ENCODE results near the gene COL18A1. TPM values are rescaled to one million over a fixed set of nuclear protein-coding genes. Genes with fewer than 3 reads are reported as not detected.

COL18A1 gene
- total and polyA plus RNA-seq, 10 donors, result 35.0 to 208 (median 86.4) TPM

DNA sequence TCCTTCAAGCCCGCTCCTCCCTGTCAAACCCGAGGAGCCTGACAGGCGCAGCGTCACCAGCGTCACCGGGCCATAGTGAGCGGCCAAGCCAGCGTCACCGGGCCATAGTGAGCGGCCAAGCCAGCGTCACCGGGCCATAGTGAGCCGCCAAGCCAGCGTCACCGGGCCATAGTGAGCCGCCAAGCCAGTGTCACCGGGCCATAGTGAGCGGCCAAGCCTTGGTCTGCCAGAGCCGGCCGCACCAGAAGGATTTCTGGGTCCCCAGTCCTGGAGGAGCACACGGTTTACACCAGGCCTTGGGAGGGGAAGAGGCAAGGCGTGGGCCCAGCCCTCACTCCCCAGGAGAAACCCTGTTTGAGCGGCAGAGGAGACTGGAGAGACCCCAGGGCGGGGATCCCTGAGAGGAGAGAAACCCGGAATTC, 39.8 kb upstream of the COL18A1 start:
- WGBS, 5 donors, result 92 to 97% (median 95%) methylated on average over 9 to 25 of the region's 25 CpGs
- Histone ChIP-seq H3K36me3 (no peaks in the 10 kb centered on the region), H3K4me1 (peaks cover 0 to 49% (median 26%) of the 10 kb centered on the region in 6 donors), H3K4me3 (no peak overlapping the region), H3K9me3 (no peaks in the 10 kb centered on the region), H3K27ac (peak overlapping the region; percentile 66 to 93 (median 86)), H3K27me3 (replicated peaks in 1 of 7) (peaks cover 0 to 11% (median 0%) of the 10 kb centered on the region in 7 donors)
- intact Hi-C loops (cut with DNase I; ENCODE audit: low total_unique reads), result no loop called here
- TF ChIP-seq POLR2AphosphoS5 (IDR thresholded peaks at IDR 0.05) (no peak), POLR2A (IDR thresholded peaks at IDR 0.05) (no peak)
- TF ChIP-seq, protein P1, sequence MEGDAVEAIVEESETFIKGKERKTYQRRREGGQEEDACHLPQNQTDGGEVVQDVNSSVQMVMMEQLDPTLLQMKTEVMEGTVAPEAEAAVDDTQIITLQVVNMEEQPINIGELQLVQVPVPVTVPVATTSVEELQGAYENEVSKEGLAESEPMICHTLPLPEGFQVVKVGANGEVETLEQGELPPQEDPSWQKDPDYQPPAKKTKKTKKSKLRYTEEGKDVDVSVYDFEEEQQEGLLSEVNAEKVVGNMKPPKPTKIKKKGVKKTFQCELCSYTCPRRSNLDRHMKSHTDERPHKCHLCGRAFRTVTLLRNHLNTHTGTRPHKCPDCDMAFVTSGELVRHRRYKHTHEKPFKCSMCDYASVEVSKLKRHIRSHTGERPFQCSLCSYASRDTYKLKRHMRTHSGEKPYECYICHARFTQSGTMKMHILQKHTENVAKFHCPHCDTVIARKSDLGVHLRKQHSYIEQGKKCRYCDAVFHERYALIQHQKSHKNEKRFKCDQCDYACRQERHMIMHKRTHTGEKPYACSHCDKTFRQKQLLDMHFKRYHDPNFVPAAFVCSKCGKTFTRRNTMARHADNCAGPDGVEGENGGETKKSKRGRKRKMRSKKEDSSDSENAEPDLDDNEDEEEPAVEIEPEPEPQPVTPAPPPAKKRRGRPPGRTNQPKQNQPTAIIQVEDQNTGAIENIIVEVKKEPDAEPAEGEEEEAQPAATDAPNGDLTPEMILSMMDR (IDR thresholded peaks at IDR 0.05 in 8 of 11, conservative IDR thresholded peaks at IDR 0.05 in 3 of 11), result no peak
- no peak for DNase-seq

DNA sequence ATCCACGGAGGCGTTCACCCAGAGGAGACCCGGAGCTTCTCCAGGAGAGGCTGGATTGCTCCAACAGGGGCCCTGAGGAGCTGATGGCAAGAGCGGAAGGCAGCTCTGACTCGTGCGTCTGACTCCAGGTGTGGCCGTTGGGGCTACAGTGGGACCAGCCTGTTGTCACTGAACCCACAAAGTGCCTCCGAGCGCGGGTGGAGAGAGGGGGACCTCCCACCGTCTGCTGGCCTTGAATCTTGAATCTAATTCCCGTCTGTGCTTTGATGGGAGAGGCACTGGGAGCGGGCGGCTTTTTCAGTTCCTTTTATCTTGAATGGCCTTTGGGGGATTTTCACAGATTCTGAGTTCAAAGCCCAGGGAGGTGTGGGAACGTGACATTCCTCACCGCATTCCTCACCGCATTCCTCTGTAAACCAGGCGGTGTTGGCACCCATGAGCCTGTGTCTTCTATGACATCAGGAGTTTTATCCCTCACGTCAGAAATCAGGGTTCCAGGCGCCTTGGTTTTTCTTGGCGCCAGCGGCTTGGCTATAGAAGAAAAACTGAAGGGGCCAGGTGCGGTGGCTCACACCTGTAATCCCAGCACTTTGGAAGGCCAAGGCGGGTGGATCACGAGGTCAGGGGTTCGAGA, 39.2 kb upstream of the COL18A1 start:
- TF ChIP-seq, protein P1 (IDR thresholded peaks at IDR 0.05 in 8 of 11, conservative IDR thresholded peaks at IDR 0.05 in 3 of 11), result no peak
- no peak for TF ChIP-seq POLR2AphosphoS5 (IDR thresholded peaks at IDR 0.05)
- peak overlapping the region in 4 of 8 donors; percentile 83 to 93 (median 88) for H3K27ac ChIP-seq
- no peak for DNase-seq

DNA sequence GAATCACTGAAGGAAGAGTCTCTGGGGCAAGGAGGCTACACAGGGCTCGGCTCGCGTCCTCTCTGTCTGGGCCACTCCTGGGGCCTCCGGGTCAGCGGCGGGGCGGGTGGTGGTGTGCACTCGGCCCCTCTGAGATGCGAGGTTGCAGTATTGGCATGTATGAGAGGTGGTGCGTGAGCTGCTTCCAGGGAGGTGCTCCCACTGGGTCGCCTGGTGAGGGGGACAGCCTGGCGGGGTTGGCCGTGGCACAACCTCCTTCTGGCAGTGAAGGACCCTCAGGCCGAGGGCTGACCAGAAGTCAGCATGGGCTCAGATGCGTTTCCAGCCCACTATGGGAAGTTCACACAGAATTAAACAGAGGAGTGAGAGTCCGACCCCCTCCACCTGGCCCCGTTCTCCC, 38.5 kb upstream of the COL18A1 start:
- Histone ChIP-seq H3K27me3 (replicated peaks in 1 of 7) (peaks cover 0 to 10% (median 0%) of the 10 kb centered on the region in 7 donors), H3K4me3 (no peak overlapping the region), H3K9me3 (no peaks in the 10 kb centered on the region), H3K4me1 (peaks cover 0 to 49% (median 24%) of the 10 kb centered on the region in 6 donors), H3K27ac (peak overlapping the region in 6 of 8 donors; percentile 29 to 87 (median 64)), H3K36me3 (no peaks in the 10 kb centered on the region)
- 89 to 95% (median 93%) methylated on average over 17 of the region's 17 CpGs for WGBS, 5 donors
- intact Hi-C loops (cut with DNase I; ENCODE audit: low total_unique reads), result no loop called here
- DNase-seq, result no peak
- TF ChIP-seq POLR2AphosphoS5 (IDR thresholded peaks at IDR 0.05) (no peak), POLR2A (IDR thresholded peaks at IDR 0.05) (no peak)
- TF ChIP-seq, protein P1 (IDR thresholded peaks at IDR 0.05 in 8 of 11, conservative IDR thresholded peaks at IDR 0.05 in 3 of 11), result no peak

More for the DNA sequence above, 39.2 kb upstream of the COL18A1 start:
- Histone ChIP-seq H3K36me3 (no peaks in the 10 kb centered on the region), H3K9me3 (no peaks in the 10 kb centered on the region), H3K4me3 (no peak overlapping the region), H3K27me3 (replicated peaks in 1 of 7) (peaks cover 0 to 11% (median 0%) of the 10 kb centered on the region in 7 donors), H3K4me1 (peaks cover 0 to 49% (median 26%) of the 10 kb centered on the region in 6 donors)
- WGBS, 5 donors, result 81 to 92% (median 91%) methylated on average over 22 to 26 of the region's 26 CpGs
- intact Hi-C loops (cut with DNase I; ENCODE audit: low total_unique reads), result no loop called here

DNA sequence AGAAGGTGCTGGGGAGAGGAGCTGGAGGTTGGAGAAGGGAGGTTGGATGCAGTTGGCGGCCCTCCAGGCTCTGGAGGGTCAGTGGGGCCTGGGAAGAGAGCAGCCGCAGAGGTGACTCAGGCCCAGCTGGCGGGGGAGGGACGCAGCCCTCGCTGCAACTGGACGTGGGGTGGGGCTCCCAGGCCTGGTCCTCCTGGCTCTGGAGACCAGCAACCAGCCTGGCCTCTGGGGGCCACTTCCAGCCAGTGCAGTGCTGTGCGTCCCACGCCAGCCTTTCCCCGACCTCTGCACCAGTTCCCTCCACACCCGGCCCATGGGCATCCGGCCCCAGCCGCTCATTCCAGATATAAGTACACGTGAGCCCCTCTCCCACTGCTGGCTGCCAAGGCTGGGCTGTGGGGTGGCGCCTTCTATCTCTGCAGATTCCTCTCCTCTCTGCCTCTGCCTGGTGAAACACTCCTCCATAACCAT, 38.0 kb upstream of the COL18A1 start:
- H3K4me3 ChIP-seq, result no peak overlapping the region
- WGBS, 5 donors, result 64 to 77% (median 71%) methylated on average over 13 to 14 of the region's 14 CpGs
- H3K36me3 ChIP-seq, result no peaks in the 10 kb centered on the region
- TF ChIP-seq, protein P1 (IDR thresholded peaks at IDR 0.05 in 8 of 11, conservative IDR thresholded peaks at IDR 0.05 in 3 of 11), result no peak
- TF ChIP-seq POLR2AphosphoS5 (IDR thresholded peaks at IDR 0.05) (peak; percentile 11 to 75 (median 54)), POLR2A (IDR thresholded peaks at IDR 0.05) (no peak)
- peak overlapping the region in 6 of 8 donors; percentile 29 to 87 (median 64) for H3K27ac ChIP-seq
- DNase-seq, result no peak
- intact Hi-C loops (cut with DNase I; ENCODE audit: low total_unique reads), result no loop called here
- peaks cover 0 to 49% (median 24%) of the 10 kb centered on the region in 6 donors for H3K4me1 ChIP-seq
- H3K27me3 ChIP-seq (replicated peaks in 1 of 7), result peaks cover 0 to 7% (median 0%) of the 10 kb centered on the region in 7 donors
- no peaks in the 10 kb centered on the region for H3K9me3 ChIP-seq

Data from spleen (tissue), 11 donors.